Gastrocnemius medialis (tissue), 4 donors: ENCODE measurements around the gene BBS9. TPM values are rescaled to one million over a fixed set of nuclear protein-coding genes. Genes with fewer than 3 reads are reported as not detected.

Source experiments
- ATAC-seq, 2 donors: fragments of 150-250 bp; one replicate each; pipeline ENCODE4 v1.9.1; 2016
- DNase-seq, 2 donors: peaks; one replicate each; pipeline ENCODE4 v3.0.0-alpha.2; 2019
- H3K27ac ChIP-seq, 4 donors: fragments of 200-600 bp; sonication (generic); 1 replicate in 1 of 4; 2 replicates in 3 of 4; pipeline ENCODE4 v1.5.1; 2016 to 2018; ENCODE audit warnings: mild to moderate bottlenecking in 2 of 4, moderate library complexity in 1 of 4
- H3K27me3 ChIP-seq, 3 donors: fragments of 200-600 bp; sonication (generic) in 2 of 3; 1 replicate in 1 of 3; 2 replicates in 2 of 3; pipeline versions ENCODE4 v1.5.1 to v1.6.0; 2016 to 2019; ENCODE audit warnings: mild to moderate bottlenecking in 1 of 3, moderate library complexity in 1 of 3
- H3K36me3 ChIP-seq, 2 donors: fragments of 200-600 bp; sonication (generic) in 1 of 2; one replicate each; pipeline ENCODE4 v1.5.1; 2017 to 2018
- H3K4me1 ChIP-seq, 2 donors: fragments of 200-600 bp; sonication (generic) in 1 of 2; one replicate each; pipeline ENCODE4 v1.5.1; 2016 to 2017; ENCODE audit warnings: mild to moderate bottlenecking in 2 of 2
- H3K4me3 ChIP-seq, 4 donors: fragments of 200-600 bp; sonication (generic) in 3 of 4; 1 replicate in 1 of 4; 2 replicates in 3 of 4; pipeline ENCODE4 v1.5.1; 2016 to 2019; ENCODE audit warnings: mild to moderate bottlenecking in 2 of 4
- H3K9me3 ChIP-seq, 3 donors: fragments of 200-600 bp; sonication (generic) in 2 of 3; 1 replicate in 1 of 3; 2 replicates in 2 of 3; pipeline ENCODE4 v1.5.1; 2016 to 2019
- POLR2A ChIP-seq, 2 donors: fragments of 450-650 bp; IDR thresholded peaks; one replicate each; pipeline ENCODE4 v1.6.1; 2017; ENCODE audit warnings: antibody characterized with exemption in 2 of 2, mild to moderate bottlenecking in 2 of 2, moderate library complexity in 2 of 2
- in situ Hi-C, 4 donors: fragments of 200-750 bp; cut with MboI; loops; one replicate each; pipeline versions ENCODE4 v1.15.0 to v1.8.0; 2017; ENCODE audit warnings: low sequenced_read_pairs in 4 of 4
- intact Hi-C: fragments of 100-400 bp; cut with DNase I; formaldehyde crosslinking; loops from one replicate; pipeline ENCODE4 v1.15.1; 2023; ENCODE audit warnings: low total_unique reads
- total RNA-seq, 4 donors: library from RNA; depleted of rRNA; stranded (reverse); fragments of >200 nt; gene quantifications; one replicate each; pipeline versions ENCODE4 v1.1.0 to v1.2.3, GENCODE V29; 2016
- TF ChIP-seq, protein P1 (sequence below), 5 experiments: fragments of 450-650 bp in 3 of 5; fragments of 200-600 bp in 2 of 5; sonication (generic) in 2 of 5; IDR thresholded peaks in 4 of 5; conservative IDR thresholded peaks in 1 of 5; 1 replicate in 4 of 5; 2 replicates in 1 of 5; pipeline ENCODE4 v1.5.1; 2016 to 2019; ENCODE audit warnings: antibody characterized with exemption in 5 of 5, mild to moderate bottlenecking in 3 of 5, moderate library complexity in 3 of 5

BBS9 gene
- total RNA-seq, 4 donors from 2014 or later = 3.5 to 6.5 (median 5.4) TPM

DNA sequence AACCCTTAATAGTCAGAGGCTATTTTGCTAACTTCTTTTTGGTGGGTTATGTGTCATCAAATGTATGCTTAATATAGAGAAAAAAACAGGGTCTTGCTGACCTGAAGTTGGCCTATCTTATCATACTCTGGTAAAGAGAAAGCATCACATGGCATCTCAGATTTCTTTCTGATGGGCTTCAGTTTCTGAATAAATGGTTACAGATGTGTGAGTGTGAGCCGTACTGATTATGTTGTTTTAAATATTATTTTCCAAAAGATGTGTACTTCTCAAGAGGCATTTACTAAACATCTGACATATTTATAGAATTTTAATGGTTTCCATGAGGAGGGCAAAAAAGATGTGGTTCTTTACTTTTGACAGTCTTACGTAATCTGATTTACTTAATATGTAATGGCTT, 28.4 kb downstream of the BBS9 start:
- H3K36me3 ChIP-seq = no peaks in the 10 kb centered on the region
- TF ChIP-seq, protein P1, sequence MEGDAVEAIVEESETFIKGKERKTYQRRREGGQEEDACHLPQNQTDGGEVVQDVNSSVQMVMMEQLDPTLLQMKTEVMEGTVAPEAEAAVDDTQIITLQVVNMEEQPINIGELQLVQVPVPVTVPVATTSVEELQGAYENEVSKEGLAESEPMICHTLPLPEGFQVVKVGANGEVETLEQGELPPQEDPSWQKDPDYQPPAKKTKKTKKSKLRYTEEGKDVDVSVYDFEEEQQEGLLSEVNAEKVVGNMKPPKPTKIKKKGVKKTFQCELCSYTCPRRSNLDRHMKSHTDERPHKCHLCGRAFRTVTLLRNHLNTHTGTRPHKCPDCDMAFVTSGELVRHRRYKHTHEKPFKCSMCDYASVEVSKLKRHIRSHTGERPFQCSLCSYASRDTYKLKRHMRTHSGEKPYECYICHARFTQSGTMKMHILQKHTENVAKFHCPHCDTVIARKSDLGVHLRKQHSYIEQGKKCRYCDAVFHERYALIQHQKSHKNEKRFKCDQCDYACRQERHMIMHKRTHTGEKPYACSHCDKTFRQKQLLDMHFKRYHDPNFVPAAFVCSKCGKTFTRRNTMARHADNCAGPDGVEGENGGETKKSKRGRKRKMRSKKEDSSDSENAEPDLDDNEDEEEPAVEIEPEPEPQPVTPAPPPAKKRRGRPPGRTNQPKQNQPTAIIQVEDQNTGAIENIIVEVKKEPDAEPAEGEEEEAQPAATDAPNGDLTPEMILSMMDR (IDR thresholded peaks at IDR 0.05 in 4 of 5, conservative IDR thresholded peaks at IDR 0.05 in 1 of 5) = no peak
- no peak for TF ChIP-seq POLR2A (IDR thresholded peaks at IDR 0.05)
- H3K27me3 ChIP-seq = no peaks in the 10 kb centered on the region
- ATAC-seq (no peak), DNase-seq (no peak)
- H3K27ac ChIP-seq = no peak overlapping the region
- intact Hi-C loops (no loop called here), in situ Hi-C loops (no loop called here)
- no peaks in the 10 kb centered on the region for H3K4me1 ChIP-seq
- no peaks in the 10 kb centered on the region for H3K9me3 ChIP-seq
- H3K4me3 ChIP-seq = no peak overlapping the region

DNA sequence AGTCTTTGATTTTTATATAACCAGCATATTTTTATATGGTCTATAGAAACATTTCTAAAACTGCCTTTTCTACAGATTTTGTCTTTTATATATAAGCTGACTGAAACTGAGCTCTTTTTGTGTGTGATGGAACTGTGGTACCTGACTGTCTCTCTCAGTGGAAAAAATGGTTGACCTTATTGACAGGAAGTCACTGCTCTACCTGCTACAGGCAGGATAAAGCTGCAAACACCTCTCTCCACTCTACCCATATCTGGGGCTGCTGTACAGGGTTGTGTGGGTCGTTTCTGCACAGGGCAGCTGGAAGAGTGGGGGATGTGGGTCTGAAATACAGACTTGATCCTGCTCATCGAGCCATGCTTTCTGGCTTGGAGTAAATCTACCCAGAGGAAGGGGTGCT, 48.5 kb downstream of the BBS9 start:
- DNase-seq = no peak
- Histone ChIP-seq H3K4me3 (no peak overlapping the region), H3K27me3 (no peaks in the 10 kb centered on the region), H3K9me3 (no peaks in the 10 kb centered on the region), H3K4me1 (no peaks in the 10 kb centered on the region), H3K36me3 (peaks cover 0 to 4% of the 10 kb centered on the region in 2 donors), H3K27ac (no peak overlapping the region)
- TF ChIP-seq, protein P1 (IDR thresholded peaks at IDR 0.05 in 4 of 5, conservative IDR thresholded peaks at IDR 0.05 in 1 of 5) = no peak
- no peak for TF ChIP-seq POLR2A (IDR thresholded peaks at IDR 0.05)
- in situ Hi-C loops = no loop called here
- intact Hi-C loops = no loop called here
- ATAC-seq = no peak

DNA sequence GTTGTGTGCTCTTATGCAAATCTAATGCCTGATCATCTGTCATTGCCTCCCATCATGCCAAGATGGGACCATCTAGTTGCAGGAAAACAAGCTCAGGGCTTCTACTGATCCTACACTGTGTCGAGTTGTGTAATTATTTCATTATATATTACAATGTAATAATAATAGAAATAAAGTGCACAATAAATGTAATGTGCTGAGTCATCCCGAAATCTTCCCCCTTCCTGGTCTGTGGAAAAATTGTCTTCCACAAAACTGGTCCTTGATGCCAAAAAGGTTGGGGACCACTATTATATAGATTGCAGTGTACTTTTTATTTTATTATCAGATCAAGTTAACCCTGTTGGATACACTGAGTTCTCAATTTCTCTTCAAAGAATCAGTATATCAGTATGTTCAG, 50.2 kb downstream of the BBS9 start:
- Histone ChIP-seq H3K36me3 (peaks cover 0 to 4% of the 10 kb centered on the region in 2 donors), H3K27me3 (no peaks in the 10 kb centered on the region), H3K4me1 (no peaks in the 10 kb centered on the region), H3K4me3 (no peak overlapping the region), H3K27ac (no peak overlapping the region), H3K9me3 (no peaks in the 10 kb centered on the region)
- DNase-seq (no peak), ATAC-seq (no peak)
- in situ Hi-C loops (no loop called here), intact Hi-C loops (no loop called here)
- TF ChIP-seq POLR2A (IDR thresholded peaks at IDR 0.05) = no peak
- TF ChIP-seq, protein P1 (IDR thresholded peaks at IDR 0.05 in 4 of 5, conservative IDR thresholded peaks at IDR 0.05 in 1 of 5) = no peak

DNA sequence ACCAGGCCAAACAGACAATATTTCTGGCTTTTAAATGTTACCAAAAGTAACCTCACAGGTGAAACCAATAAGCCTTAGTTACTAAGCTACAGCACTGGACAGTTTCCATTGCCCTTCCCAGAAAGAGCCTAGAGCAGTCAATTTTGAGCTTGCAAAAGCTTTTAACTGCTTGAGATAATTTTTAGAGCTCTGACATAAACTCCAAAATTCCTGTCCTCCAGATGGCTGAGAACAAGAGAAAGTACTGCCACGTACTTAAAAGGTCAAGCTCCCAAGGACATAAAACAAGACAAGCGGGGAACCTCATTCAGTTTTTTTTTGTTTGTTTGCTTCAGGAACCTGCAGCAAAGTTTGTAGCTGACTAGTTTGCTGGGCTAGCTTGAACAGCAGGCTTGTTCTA, 54.1 kb downstream of the BBS9 start:
- in situ Hi-C loops = no loop called here
- no peak for DNase-seq
- no peak overlapping the region for H3K27ac ChIP-seq
- H3K9me3 ChIP-seq = no peaks in the 10 kb centered on the region
- no peaks in the 10 kb centered on the region for H3K4me1 ChIP-seq
- H3K36me3 ChIP-seq = no peaks in the 10 kb centered on the region
- intact Hi-C loops = loop anchor here (10.0 kb wide), 1 partner anchor 751 kb away; no protein-coding TSS in a partner anchor
- TF ChIP-seq, protein P1 (IDR thresholded peaks at IDR 0.05 in 4 of 5, conservative IDR thresholded peaks at IDR 0.05 in 1 of 5) = no peak
- TF ChIP-seq POLR2A (IDR thresholded peaks at IDR 0.05) = no peak
- no peak for ATAC-seq
- H3K4me3 ChIP-seq = no peak overlapping the region
- no peaks in the 10 kb centered on the region for H3K27me3 ChIP-seq

DNA sequence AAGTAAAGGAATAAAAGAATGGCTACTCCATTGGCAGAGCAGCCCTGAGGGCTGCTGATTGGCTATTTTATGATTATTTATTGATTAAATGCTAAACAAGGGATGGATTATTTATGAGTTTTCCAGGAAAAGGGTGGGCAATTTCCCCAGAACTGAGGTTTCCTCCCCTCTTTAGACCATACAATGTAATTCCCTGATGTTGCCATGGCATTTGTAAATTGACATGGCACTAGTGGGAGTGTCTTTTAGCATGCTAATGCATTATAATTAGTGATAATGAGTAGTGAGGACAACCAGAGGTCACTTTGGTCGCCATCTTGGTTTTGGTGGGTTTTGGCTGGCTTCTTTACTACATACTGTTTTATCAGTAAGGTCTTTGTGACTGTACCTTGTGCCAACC, 55.5 kb downstream of the BBS9 start:
- Histone ChIP-seq H3K27ac (no peak overlapping the region), H3K9me3 (no peaks in the 10 kb centered on the region), H3K36me3 (no peaks in the 10 kb centered on the region), H3K4me1 (no peaks in the 10 kb centered on the region), H3K27me3 (no peaks in the 10 kb centered on the region), H3K4me3 (no peak overlapping the region)
- no peak for ATAC-seq
- in situ Hi-C loops = no loop called here
- DNase-seq = no peak
- TF ChIP-seq, protein P1 (IDR thresholded peaks at IDR 0.05 in 4 of 5, conservative IDR thresholded peaks at IDR 0.05 in 1 of 5) = no peak
- no peak for TF ChIP-seq POLR2A (IDR thresholded peaks at IDR 0.05)
- intact Hi-C loops = loop anchor here (10.0 kb wide), 1 partner anchor 750 kb away; no protein-coding TSS in a partner anchor
